ENCODE data around the gene USP4. TPM values are rescaled to one million over a fixed set of nuclear protein-coding genes. Genes with fewer than 3 reads are reported as not detected.

Gene USP4
- total and polyA plus RNA-seq, 2 of the 8 experiments (the other 6 are each of a cell fraction or from before 2014, with no cell fraction given), result 16.0 to 27.8 TPM

DNA sequence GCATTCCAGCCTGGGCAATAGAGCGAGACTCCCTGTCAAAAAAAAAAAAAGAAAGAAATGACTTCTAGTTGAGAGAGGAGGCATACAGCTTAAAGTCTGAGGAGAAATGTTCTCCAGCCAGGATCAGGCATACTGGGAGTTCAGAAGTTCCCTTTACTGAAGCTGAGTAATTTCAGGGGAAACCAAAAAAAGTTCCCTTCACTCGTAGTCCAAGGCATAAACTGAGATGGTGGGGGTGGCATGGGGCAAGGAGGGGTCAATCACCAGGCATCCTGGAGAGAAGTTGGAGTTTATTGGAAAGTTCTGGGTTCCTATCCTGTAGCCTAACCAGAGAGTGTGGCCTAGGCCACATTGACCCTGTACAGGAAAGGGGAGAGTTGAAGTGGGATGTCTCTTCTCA is 12.4 kb upstream of the USP4 start:
- H2AK5ac ChIP-seq (ENCODE audit: low read depth, low read length), result no peak overlapping the region

More for the DNA sequence above, 12.4 kb upstream of the USP4 start:
- TF ChIP-seq TCF12 (IDR thresholded peaks at IDR 0.05; ENCODE audit: low read depth, low read length), result no peak
- no peak for TF ChIP-seq CTBP2 (IDR thresholded peaks at IDR 0.05; ENCODE audit: borderline replicate concordance, insufficient read depth, insufficient read length, low read length)
- H3K4me2 ChIP-seq (ENCODE audit: insufficient read depth in 1 of 2, low read depth in 2 of 2, low read length in 2 of 2), result no peak overlapping the region
- no peak overlapping the region for H3K56ac ChIP-seq (replicated peaks; ENCODE audit: insufficient read length, low read depth, low read length)
- no peaks in the 10 kb centered on the region; the same call in 1 of the 2 replicates for H3K79me1 ChIP-seq (ENCODE audit: low read depth, low read length)
- H3K36me3 ChIP-seq (ENCODE audit: control insufficient read depth in 2 of 4, insufficient read depth in 4 of 4, low read length in 3 of 4), result peaks cover 0 to 9% (median 5%) of the 10 kb centered on the region in 4 experiments; a peak in 5 of 8 replicates
- no peak overlapping the region for H2BK120ac ChIP-seq (replicated peaks; ENCODE audit: low read depth, low read length)
- H3K9ac ChIP-seq (replicated peaks in 1 of 4; ENCODE audit: extremely low read depth in 1 of 4, low read depth in 3 of 4, low read length in 3 of 4), result no peak overlapping the region
- no peak overlapping the region for H3K4ac ChIP-seq (replicated peaks; ENCODE audit: insufficient read length, low read depth, low read length)
- 95% methylated on average over 2 of the region's 2 CpGs; no CpG with 5 or more reads in 1 of the 2 experiments for WGBS, 2 experiments (ENCODE audit: extremely low coverage in 1 of 2, insufficient coverage in 1 of 2, insufficient read length in 1 of 2, insufficient replicate concordance in 2 of 2, low coverage in 1 of 2, low lambda C conversion rate in 2 of 2, missing lambda C conversion rate in 1 of 2)
- no peak overlapping the region for H2AFZ ChIP-seq (ENCODE audit: low read length)
- no peaks in the 10 kb centered on the region for H3K27me3 ChIP-seq (replicated peaks in 1 of 4; ENCODE audit: control insufficient read depth in 3 of 4, extremely low read depth in 1 of 4, insufficient read depth in 3 of 4, low read length in 3 of 4)
- no peak for DNase-seq (ENCODE audit: low read depth in 1 of 2, low spot score in 2 of 2)
- H3K27ac ChIP-seq (ENCODE audit: low read depth, low read length), result no peak overlapping the region
- H2BK5ac ChIP-seq (ENCODE audit: low read depth, low read length), result no peak overlapping the region
- POLR2A ChIA-PET (ENCODE audit: partially characterized antibody), result interaction anchor here (0.7 to 1.9 kb wide), 10 partner anchors 8 to 119 kb away, joined by 3 to 15 read pairs (median 4); partner anchors contain the start of genes DAG1, RHOA, TCTA and USP4
- FAIRE-seq, result no peak
- no peak overlapping the region for H3K18ac ChIP-seq (ENCODE audit: extremely low read depth, low read length)
- no peaks in the 10 kb centered on the region; the same call in 1 of the 2 replicates for H3K23me2 ChIP-seq (ENCODE audit: low read depth, low read length)
- no peak overlapping the region for H4K5ac ChIP-seq (ENCODE audit: insufficient read length, low read depth, low read length)
- H2BK15ac ChIP-seq (ENCODE audit: low read length), result no peak overlapping the region
- H3K9me3 ChIP-seq (ENCODE audit: insufficient read depth in 2 of 2, low read depth in 1 of 2, low read length in 1 of 2), result no peaks in the 10 kb centered on the region
- H4K8ac ChIP-seq (ENCODE audit: extremely low read depth, insufficient read depth, low read length), result no peak overlapping the region
- no peak overlapping the region for H2BK12ac ChIP-seq (ENCODE audit: low read depth, low read length)
- H4K20me1 ChIP-seq (replicated peaks in 1 of 2; ENCODE audit: control insufficient read depth in 1 of 2, insufficient read depth in 2 of 2, low read length in 2 of 2), result no peaks in the 10 kb centered on the region
- no peak overlapping the region for H3K14ac ChIP-seq (ENCODE audit: insufficient read length)
- no peak overlapping the region for H2BK20ac ChIP-seq (ENCODE audit: low read length)
- H4K91ac ChIP-seq (replicated peaks; ENCODE audit: insufficient read length, low read length), result no peak overlapping the region
- CTCF ChIA-PET (ENCODE audit: partially characterized antibody), result interaction anchor here (1.2 to 2.4 kb wide), 3 partner anchors 12 to 102 kb away, joined by 3 to 11 read pairs (median 4); partner anchors contain the start of gene USP4
- H3K4me3 ChIP-seq (ENCODE audit: extremely low read depth in 1 of 4, insufficient read depth in 2 of 4, low read depth in 3 of 4, low read length in 4 of 4), result no peak overlapping the region
- no peak overlapping the region for H3K23ac ChIP-seq (ENCODE audit: insufficient read length)
- peaks cover 0 to 3% (median 0%) of the 10 kb centered on the region in 4 experiments; a peak in 1 of 7 replicates for H3K4me1 ChIP-seq (replicated peaks in 1 of 4; ENCODE audit: control insufficient read depth in 3 of 4, insufficient read depth in 4 of 4, low read length in 3 of 4)
- H3K79me2 ChIP-seq (ENCODE audit: control insufficient read depth in 1 of 2, insufficient read depth in 2 of 2, low read length in 2 of 2), result peaks cover 0 to 10% of the 10 kb centered on the region in 2 experiments; a peak in 2 of 4 replicates
